ENCODE data around the gene RNF217.
"Not testable (repeated sequence)": the region's sequence is repeated elsewhere in the genome, so short reads cannot be mapped to it uniquely, and the experiment has no call there.

RNF217 gene

DNA sequence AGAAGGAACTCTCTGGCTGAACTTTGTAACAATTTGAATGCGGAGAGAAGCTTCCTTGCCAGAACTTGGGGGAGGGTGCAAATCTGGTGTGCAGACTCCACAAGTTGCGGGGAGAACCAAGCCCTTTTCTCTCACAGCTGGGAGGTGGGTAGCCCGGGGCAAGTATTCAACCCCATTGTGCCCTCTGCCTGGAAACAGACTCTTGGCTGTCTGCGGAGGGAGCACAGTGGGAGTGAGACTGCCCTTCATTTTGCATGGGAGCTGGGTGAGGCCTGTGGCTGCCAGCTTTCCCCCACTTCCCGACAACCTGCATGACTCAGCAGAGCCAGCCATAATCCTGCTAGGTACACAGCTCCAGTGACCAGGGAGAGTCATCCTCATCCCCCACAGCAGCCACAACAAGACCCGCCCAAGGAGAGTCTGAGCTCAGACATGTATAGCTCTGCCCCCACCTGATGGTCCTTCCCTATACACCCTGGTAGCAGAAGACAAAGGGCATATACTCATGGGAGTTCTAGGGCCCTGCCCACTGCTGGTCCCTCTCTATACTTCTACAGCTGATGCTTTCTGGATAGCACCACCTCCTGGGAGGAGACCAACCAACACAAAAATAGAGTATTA lies 161.9 kb downstream of the RNF217 start:
- no peaks in the 10 kb centered on the region for H3K36me3 ChIP-seq
- H3K9me3 ChIP-seq (ENCODE audit: severe bottlenecking): no peaks in the 10 kb centered on the region
- DNase-seq: peak; percentile 39
- H3K4me3 ChIP-seq (ENCODE audit: low read depth, low read length): no peak overlapping the region
- no peaks in the 10 kb centered on the region for H3K27me3 ChIP-seq (ENCODE audit: insufficient read depth, low read depth, severe bottlenecking)
- H3K27ac ChIP-seq: peak overlapping the region; percentile 41; the same call in 1 of the 2 replicates
- TF ChIP-seq, protein P1, sequence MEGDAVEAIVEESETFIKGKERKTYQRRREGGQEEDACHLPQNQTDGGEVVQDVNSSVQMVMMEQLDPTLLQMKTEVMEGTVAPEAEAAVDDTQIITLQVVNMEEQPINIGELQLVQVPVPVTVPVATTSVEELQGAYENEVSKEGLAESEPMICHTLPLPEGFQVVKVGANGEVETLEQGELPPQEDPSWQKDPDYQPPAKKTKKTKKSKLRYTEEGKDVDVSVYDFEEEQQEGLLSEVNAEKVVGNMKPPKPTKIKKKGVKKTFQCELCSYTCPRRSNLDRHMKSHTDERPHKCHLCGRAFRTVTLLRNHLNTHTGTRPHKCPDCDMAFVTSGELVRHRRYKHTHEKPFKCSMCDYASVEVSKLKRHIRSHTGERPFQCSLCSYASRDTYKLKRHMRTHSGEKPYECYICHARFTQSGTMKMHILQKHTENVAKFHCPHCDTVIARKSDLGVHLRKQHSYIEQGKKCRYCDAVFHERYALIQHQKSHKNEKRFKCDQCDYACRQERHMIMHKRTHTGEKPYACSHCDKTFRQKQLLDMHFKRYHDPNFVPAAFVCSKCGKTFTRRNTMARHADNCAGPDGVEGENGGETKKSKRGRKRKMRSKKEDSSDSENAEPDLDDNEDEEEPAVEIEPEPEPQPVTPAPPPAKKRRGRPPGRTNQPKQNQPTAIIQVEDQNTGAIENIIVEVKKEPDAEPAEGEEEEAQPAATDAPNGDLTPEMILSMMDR (IDR thresholded peaks at IDR 0.05; ENCODE audit: low read depth, low read length): no peak

- H3K27ac ChIP-seq; H3K4me3 ChIP-seq (ENCODE audit: low read depth, low read length); H3K27me3 ChIP-seq (ENCODE audit: insufficient read depth, low read depth, severe bottlenecking); DNase-seq; H3K9me3 ChIP-seq (ENCODE audit: severe bottlenecking); H3K36me3 ChIP-seq: not testable (repeated sequence)
Observed at GRCh38 chr6:125125856-125126255, 163.6 kb downstream of the RNF217 start.

GRCh38 chr6:125129354-125129753 lies 167.1 kb downstream of the RNF217 start:
- DNase-seq: no peak
- H3K36me3 ChIP-seq: no peaks in the 10 kb centered on the region
- no peaks in the 10 kb centered on the region for H3K9me3 ChIP-seq (ENCODE audit: severe bottlenecking)
- TF ChIP-seq, protein P1 (IDR thresholded peaks at IDR 0.05; ENCODE audit: low read depth, low read length): no peak
- H3K27me3 ChIP-seq (ENCODE audit: insufficient read depth, low read depth, severe bottlenecking): no peaks in the 10 kb centered on the region
- H3K4me3 ChIP-seq (ENCODE audit: low read depth, low read length): no peak overlapping the region
- H3K27ac ChIP-seq: no peak overlapping the region

DNA sequence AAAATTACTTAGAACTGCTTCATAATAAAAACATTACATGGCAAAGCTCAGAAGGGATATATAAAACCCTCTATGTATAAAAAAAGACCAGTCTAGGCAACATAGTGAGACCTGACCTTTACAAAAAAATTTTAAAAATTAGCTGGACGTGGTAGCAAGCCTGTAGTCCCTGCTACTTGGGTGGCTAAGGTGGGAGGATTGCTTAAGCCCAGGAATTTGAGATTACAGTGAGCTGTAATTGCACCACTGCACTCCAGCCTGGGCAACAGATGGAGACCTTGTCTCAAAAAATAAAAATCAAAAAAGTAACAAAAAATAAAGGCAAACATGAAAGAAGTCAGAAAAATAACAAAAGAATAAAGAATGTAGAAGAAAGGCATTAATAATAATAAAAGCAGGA lies 169.8 kb downstream of the RNF217 start:
- Histone ChIP-seq H3K9me3 (ENCODE audit: severe bottlenecking) (no peaks in the 10 kb centered on the region), H3K27me3 (ENCODE audit: insufficient read depth, low read depth, severe bottlenecking) (no peaks in the 10 kb centered on the region), H3K27ac (no peak overlapping the region), H3K4me3 (ENCODE audit: low read depth, low read length) (no peak overlapping the region), H3K36me3 (no peaks in the 10 kb centered on the region)
- no peak for DNase-seq
- TF ChIP-seq, protein P1 (IDR thresholded peaks at IDR 0.05; ENCODE audit: low read depth, low read length): no peak

DNA sequence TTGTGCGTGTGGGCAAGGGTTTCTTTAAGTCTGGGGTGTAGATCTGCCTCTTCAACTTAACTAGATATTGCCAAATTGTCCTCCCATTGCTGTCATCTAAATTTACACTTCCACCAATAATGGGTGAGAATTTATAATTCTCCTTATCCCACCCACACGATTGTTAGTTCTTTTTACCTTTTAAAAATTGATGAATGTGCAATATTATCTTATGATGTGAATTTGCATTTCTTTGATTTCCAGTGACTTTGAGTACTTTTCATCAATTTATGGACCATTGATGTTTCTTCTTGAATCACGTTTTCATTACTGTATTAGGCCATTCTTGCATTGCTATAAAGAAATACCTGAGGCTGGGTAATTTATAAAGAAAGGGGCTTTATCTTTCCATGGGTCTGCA lies 174.1 kb downstream of the RNF217 start:
- H3K9me3 ChIP-seq (ENCODE audit: severe bottlenecking): no peaks in the 10 kb centered on the region

DNA sequence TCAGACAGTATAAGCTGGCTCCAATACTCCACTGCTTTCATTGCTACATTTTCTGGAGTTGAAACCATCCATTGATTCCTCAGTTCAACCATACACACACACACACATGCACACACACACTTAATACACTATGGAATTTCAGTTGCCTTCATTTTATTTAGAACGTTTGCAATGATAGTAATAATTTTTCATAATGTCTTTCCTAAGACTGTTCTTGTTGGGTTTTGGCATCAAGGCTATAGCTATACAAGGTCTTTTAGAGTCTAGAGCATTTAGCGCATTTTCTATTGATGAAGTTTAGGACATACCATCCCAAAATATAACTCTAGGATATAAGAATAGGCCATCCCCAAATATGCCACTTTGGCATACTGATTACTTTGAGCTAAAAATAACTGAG lies 175.8 kb downstream of the RNF217 start:
- Histone ChIP-seq H3K27me3 (ENCODE audit: insufficient read depth, low read depth, severe bottlenecking) (no peaks in the 10 kb centered on the region), H3K9me3 (ENCODE audit: severe bottlenecking) (no peaks in the 10 kb centered on the region), H3K27ac (no peak overlapping the region), H3K4me3 (ENCODE audit: low read depth, low read length) (no peak overlapping the region), H3K36me3 (no peaks in the 10 kb centered on the region)
- no peak for DNase-seq
- TF ChIP-seq, protein P1 (IDR thresholded peaks at IDR 0.05; ENCODE audit: low read depth, low read length): no peak

More for the DNA sequence above, 174.1 kb downstream of the RNF217 start:
- no peak overlapping the region for H3K27ac ChIP-seq
- H3K36me3 ChIP-seq: no peaks in the 10 kb centered on the region
- no peak for DNase-seq
- TF ChIP-seq, protein P1 (IDR thresholded peaks at IDR 0.05; ENCODE audit: low read depth, low read length): no peak
- H3K4me3 ChIP-seq (ENCODE audit: low read depth, low read length): no peak overlapping the region
- H3K27me3 ChIP-seq (ENCODE audit: insufficient read depth, low read depth, severe bottlenecking): no peaks in the 10 kb centered on the region
